Stimulated activated CD8-positive, alpha-beta memory T cell treated with anti-CD3 and anti-CD28 coated beads, Interleukin-4, amount 100 ng/mL, for 24 hours (primary cell): Measurements from ENCODE around the gene FADD.
"Not testable (repeated sequence)": the region's sequence is repeated elsewhere in the genome, so short reads cannot be mapped to it uniquely, and the experiment has no call there.

Experiments used
- DNase-seq: peaks from one replicate; pipeline ENCODE4 v3.0.0-alpha.2; 2020; ENCODE audit warnings: low read depth

Gene FADD

DNA sequence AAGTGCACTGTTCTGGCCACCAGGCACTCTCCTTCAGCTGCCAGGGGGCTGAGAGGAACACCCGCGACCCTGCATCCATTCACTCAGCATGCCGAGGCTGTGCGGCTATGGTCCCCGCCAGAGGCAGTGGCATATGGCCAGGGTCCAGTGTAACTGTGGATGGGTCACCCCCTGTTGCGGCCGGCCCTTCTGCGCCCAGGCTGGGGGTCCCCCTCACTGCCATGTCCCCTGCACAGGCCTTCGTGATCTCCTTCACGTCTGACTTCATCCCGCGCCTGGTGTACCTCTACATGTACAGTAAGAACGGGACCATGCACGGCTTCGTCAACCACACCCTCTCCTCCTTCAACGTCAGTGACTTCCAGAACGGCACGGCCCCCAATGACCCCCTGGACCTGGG lies 20.8 kb upstream of the FADD start:
- no peak for DNase-seq

DNA sequence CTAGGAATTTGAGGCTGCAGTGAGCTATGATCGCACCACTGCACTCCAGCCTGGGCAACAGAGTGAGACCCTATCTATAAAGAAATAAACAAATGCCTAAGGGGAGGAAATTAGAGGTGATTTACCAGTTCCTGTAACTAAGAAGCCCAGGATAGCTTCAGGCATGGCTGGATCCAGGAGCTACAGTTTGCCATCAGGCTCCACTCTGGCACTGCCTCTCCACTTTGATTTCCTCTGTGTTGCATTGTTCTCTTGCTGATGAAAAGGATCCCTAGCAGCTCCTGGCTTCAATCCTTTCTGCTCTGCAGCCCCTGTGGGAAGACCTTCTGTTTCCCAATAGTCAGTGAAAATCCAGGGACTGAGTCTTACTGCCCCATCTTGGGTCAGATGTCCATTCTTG lies 20.1 kb upstream of the FADD start:
- DNase-seq = no peak

DNA sequence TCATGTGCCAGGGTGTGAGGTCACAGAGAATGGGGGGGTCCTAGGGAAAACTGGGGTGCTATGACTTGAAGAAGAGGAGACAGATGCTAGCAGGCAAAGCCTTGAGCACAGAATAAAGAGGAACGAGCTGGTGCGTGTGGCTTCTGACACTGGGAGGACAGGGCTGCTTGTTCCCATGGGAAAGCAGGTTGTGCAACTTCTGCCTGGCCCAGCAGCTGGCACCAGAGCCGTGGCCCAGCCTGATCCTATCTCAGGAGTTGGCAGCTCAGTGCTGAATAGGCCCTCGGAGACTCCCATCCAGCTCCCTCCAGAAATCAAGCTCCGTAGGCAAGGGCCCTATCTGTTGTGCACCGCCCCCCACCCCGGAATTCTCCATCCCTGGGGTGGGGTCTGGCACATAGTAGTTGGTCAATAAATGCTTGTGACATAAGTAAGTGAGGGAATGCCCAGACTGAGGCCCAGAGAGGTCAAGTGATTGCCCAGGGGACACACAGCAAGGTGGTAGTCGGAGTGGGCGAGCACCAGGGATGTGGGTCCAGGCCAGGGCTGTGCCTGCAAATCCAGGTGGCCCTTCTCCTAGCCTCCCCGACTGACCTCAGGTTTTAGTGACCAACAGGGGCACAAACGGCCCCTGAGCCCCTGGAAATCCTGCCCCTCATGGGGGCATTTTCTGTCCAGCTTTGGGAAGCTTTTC lies 19.5 kb upstream of the FADD start:
- DNase-seq = no peak

DNA sequence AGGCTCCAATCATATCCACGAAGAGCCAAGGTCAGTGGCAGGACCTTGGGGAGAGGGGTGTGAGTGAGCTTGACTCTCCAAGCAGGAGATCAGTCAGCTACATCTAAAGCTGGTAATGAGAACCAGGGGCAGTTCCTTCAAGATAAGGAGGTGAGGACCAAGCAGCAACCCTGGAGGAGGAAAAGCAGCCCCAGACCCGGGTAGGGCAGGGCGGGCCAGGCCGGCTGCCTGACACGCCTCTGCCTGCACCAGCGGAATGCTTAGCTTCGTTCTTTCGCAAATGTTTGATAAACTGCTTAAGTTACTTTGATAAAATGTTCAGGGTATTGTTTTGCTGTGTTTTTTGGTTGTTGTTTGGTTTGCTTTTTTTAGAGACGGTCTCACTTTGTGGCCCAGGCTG lies 18.7 kb upstream of the FADD start:
- DNase-seq = no peak

DNA sequence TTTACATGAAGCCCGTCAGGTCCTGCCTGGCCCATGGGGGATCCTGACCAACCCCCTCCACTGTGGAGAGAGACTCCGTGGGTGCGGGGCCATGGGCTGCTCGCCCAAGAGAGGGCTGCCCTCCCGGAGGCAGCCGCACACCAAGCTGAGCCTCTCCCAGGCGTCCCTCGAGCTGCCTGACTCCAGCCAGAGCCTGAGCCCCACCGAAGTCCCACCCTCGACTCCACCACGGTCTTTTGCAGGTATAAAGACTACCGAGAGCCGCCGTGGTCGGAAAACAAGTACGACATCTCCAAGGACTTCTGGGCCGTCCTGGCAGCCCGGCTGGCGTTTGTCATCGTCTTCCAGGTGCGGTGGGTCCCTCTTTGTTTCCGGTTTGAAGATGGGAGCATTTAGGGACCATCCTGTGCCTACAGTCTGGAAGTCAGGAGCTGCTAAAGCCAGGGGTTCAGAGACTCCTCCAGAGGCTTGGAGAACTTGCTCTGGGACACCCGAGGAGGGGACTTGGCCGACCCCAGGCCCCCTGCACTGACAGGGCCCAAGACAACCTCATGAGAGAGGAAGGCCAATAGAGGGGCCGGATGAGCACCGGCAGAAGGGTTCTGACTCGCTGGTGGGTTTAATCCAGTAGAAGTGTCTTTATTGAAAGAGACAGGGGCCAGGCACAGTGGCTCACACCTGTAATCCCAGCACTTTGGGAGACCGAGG lies 17.6 kb upstream of the FADD start:
- no peak for DNase-seq

DNA sequence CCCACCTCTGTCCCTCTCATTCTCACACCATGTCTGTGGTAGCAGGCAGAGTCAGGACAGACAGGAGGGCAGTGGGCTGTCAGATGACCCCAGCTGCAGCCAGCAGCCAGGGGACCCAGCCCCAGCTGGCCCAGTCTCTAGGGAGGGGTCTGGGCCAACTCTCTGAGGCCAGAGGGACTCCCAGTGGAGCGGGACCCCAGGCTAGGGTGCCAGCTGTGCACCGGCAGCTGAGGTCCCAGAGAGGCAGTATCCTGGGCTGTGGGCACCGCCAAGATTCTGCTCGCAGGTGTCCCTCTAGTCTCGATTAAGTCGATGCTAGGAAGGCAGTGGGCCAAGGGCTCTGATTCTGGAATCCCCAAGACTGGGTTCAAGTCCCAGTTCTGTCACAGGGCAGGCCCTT lies 16.7 kb upstream of the FADD start:
- DNase-seq = no peak

DNA sequence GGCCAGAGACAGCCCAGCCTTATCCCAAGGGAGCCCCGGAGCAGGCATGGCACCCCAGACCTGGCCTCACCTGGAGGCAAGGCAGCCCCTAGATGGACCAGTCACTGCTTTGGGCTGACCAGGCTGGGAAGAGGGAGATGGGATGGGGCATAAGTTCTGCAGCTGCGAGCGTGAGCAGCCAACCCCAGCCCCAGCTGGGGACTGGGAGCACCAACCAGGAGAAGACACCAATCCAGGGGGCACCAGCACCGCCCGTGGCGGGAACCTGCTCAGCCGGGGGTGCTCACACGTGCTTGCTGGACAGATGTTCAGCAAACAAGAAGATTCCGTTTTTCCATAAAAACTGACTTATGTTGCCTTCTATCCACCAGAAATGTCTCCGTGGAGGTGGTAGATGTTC lies 16.2 kb upstream of the FADD start:
- no peak for DNase-seq

DNA sequence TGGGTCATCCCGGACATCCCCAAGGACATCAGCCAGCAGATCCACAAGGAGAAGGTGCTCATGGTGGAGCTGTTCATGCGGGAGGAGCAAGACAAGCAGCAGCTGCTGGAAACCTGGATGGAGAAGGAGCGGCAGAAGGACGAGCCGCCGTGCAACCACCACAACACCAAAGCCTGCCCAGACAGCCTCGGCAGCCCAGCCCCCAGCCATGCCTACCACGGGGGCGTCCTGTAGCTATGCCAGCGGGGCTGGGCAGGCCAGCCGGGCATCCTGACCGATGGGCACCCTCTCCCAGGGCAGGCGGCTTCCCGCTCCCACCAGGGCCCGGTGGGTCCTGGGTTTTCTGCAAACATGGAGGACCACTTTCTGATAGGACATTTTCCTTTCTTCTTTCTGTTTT lies 15.3 kb upstream of the FADD start:
- no peak for DNase-seq

DNA sequence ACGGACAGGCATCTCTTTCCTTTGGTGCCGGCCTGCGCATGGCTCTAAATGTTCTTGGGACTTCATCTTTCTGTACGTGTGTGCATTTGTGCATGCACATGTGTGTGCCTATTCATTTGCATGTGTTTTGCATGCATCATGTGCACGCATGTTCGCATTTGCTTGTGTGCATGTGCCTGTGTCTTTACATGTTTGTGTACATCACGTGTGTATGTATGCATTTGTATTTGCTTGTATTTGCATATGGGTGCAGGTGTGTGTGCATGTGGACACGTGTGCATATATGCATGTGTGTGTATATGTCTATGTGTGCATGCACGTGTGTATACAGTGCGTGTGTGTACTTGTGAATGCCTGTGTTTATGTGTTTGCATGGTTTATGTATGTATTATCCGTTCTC lies 13.5 kb upstream of the FADD start:
- DNase-seq = no peak

DNA sequence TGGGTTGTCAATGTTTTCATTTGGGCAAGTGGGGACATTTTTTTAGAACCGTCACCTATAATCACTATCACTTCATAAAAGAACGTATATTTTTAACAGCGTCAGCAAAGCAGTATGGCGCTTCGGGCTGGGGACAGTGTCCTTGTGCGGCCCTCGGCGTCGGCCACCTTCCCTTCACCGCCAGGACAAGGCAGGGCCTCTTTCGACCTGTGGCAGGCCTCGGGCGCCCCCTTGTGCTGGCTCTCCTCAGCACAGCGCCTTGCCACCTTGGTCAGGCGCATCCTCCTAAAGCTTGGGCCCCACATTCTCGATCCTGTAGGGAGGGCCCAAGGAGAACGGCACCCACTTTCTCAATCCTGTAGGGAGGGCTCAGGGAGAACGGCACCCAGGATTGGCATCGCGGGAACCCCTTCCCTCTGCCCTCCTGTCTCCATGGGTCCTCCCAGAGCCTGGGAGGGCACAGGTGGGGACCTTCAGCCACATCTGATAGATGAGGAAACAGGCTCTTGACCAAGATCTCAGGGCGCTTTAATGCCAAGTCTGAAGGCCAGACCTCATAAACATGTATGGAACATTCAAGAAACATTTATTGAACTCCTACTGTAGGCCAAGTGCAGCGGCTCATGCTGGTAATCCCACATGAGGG lies 11.5 kb upstream of the FADD start:
- peak; percentile 44 for DNase-seq

DNA sequence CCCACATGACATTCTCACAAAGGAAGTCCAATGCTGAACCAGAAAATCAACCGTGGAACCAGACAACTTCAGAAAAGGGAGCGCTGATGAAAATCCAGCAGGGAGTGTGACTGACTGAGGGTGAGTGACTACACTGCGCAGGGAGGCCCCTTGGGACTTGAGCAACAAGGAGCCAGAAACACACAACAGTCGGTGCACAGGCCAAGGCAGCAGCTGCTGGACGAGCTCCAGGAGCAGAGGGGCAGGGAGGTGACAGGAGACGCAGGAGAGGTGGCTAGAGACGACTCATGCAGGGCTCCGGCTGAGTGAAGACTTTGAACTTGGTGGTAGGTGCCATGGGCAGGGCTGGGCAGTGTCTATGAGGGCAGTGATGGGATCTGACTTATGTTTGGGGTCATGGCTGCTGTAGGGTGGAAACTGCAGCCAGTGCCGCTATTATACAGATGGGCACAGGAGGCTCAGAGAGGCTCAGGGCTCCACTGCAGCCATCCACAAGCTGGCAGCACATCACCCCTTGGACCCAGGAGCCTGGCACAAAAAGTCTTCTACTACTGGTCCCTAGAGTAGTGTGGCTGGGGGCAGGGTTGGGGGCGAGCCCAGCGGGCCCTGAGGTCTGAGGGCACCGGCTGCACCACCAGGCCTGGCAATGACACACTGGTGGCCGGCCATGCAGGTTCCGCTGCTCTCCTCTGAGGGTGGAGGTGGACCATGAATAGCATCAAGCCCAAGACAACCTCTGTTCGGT lies 10.3 kb upstream of the FADD start:
- no peak for DNase-seq

DNA sequence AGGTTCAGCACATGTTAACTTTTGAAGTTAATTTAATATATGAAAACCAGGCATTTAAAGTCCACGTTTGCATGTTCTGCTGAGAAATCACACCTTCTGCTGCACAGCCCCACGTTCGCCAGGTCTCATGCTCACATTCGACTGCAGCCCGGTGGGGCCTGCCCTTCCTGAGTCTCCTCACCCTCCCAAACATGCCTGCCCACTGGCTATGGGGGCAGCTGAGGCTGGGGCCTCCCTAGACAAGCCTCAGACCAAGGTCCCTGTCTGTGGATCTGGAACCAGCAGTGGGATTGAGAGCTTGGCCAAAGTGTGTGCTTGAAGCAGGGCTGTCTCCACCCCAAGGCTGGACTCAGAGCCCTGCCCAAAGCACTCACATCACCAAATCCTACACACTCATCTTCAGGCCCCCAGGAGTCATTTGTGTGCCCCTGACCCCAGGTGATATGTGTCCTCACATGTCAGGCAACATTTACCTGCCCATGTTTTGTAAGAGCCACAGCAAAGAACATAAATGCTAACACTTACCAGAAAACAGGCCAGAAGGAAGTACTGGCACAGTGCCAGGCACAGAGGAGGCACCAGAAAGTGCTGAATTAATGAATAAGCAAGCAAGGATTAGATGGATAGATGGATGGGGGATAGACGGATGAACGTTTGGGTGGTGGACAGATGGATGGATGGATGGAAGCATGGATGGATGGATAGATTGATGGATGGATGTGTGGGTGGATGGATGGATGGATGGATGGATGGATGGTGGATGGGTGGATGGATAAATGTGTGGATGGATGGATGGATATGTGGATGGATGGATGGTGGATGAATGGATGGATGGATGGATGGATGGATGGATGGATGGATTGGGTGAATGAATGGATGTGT lies 9.4 kb upstream of the FADD start:
- no peak for DNase-seq

DNA sequence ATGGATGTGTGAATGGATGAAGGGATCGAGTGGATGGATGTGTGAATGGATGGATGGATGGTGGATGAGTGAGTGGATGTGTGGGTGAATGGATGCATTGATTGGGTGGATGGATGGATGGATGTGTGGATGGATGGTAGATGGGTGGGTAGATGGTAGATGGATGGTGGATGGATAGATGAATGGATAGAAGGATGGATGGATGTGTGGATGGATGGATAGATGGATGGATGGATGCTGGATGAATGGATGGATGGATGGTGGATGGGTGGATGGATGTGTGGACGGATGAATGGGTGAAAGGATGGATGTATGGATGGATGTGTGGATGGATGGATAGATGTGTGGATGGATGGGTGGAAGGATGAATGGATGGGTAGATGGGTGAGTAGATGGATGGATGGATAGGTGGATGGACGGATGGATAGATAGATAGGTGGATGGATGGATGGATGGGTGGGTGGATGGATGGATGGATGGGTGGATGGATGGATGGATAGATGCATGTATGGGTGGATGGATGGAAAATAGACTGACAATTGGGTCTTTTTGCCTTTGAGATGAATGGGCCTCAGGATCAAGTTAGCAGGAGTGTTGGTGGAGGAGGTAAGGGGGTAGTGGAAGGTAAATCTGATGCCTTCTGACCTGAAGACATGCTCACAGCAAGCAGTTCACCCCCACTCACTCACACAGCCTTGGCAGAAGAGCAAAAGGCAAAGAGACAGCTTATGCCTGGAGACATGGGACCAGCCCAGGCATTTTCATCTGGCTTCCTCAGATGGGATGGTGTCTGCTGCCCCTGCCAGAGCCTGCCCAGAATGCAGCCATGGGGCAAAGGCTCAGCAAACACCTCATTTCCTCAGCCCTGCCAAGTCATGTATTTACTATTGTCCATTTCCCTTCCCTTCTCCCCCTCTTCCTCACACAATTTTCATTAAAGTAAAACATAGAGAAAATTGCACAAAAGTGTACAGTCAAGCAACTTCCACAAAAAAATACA lies 8.0 kb upstream of the FADD start:
- DNase-seq = no peak

DNA sequence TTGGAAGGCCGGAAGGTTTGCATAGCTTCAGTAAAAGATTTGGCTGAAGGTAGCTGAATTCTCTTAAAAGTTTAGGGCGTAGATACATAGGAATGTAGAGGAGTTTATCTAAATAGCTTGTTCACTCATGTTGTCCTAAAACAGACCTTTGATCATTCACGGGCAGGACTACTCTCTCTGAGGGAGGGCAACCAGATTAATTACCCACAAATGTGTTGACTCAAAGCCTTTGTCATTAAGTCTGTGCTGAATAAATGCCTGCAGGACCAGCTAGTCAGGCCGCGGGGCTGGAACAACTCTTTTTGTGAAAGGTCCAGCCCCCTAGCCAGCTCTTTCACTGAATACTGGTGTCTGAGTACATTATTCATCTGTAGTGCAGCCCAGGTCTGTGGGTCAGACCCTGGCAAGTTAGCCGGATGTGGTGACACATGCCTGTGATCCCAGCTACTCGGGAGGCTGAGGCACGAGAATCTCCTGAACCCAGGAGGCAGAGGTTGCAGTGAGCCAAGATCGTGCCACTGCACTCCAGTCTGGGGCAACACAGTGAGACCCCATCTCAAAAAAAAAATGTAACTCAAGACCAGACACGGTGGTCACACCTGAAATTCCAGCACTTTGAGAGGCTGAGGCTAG lies 2.8 kb upstream of the FADD start:
- DNase-seq = no peak

DNA sequence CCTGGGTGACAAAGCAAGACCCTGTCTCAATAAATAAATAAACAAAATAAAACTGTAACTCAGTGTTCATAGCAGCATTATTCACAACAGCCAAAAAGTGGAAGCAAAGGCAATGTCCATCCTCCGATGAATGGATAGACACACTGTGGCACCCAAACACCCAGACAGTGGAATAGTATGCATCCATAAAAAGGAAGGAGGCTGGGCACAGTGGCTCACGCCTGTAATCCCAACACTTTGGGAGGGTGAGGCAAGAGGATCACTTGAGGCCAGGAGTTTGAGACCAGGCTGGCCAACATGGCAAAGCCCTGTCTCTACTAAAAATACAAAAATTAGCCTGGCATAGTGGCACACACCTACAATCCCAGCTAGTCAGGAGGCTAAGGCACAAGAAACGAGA lies 2.0 kb upstream of the FADD start:
- DNase-seq = not testable (repeated sequence)

DNA sequence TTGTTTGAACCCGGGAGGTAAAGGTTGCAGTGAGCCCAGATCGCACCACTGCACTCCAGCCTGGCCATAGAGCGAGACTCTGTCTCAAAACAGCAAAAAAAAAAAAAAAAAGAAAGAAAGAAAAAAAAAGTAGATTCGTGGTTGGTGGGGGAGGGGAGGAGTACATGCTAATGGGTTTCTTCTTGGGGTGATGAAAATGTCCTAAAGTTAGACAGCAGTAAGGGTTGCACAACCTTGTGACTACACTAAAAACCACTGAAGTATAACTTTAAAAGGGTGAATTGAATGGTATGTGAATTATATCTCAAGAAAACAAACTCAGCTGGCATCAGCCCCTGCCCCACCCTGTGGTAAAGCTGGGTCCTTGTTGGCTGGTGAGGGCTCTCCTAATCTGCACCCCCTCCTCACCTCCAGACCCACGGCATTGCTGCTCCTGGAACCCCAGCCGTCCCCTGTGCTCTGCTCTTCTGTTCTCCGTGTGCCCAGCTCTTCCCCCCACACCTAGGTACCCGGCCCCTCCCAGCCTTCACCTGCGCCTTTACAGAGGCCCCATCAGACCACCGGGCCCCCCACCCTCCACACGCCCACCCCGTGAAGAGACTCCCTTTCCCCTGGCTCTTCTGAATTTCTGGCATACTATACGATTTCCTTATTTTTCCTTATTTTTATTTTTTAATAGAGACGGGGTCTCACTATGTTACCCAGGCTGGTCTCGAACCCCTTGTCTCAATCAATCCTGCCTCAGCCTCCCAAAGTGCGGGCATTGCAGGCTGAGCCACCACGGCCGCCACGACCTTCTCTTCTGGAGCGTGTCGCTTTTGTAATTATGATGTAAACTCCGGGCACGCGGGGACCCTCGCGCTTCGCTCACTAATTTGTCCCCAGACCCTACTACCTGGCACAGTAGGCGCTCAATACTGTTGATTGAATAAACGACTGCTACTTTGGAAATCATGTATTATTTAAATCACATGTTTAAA lies 924 bp upstream of the FADD start:
- no peak for DNase-seq

DNA sequence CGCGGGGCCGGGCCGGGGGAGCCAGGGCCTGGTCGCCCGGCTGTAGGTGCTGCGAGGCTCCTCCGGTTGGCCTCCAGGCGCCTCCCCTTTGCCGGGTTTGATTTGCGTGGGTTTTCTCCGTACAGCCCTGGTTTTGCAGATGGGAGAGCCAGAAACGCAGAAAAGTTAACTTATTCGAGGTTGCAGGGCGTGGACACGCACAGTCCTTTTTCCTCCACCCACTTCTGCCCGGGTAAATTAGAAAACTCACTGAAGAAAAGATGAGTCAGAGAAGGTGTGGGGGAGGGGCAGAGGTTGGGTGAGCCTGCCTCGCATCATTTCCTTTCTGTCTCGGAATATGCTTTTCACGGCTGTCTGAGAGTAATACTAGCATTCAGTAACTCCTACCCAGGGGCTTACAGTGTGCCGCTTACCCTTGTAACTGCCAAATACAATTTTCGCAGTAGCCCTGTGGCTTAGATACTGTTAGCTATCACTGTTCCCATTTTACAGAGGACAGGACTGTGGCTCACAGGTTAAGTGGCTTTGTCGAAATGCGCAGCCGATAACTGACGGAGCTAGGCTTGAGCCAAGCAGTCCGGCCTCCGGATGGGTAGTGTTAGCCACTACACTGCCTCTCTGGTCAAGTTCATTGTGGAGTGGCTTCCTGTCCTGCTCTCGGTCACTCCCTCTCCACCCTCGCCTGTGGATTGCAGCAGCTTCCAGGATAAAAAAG lies 812 bp downstream of the FADD start:
- peak; percentile 82 for DNase-seq

DNA sequence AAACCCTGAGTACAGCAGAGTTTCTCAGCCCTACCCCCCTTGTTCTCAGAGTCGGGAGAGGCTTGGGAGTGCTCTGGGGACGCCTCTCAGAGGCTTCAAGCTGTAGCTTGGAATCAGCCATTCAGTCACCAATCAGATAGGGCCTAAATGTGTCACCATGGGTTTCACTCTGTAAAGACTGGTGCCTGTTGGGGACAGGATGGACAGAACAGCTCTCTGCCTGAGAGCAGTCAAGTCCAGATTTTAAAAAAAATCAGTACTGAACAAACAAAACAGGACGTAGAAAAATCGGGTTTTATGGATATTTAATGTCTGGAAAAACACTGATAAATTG lies 1.3 kb downstream of the FADD start:
- no peak for DNase-seq
